B cell (primary cell): ENCODE data around the gene GRID1. TPM values are rescaled to one million over a fixed set of nuclear protein-coding genes. Genes with fewer than 3 reads are reported as not detected.

Experiments
- ATAC-seq: fragments of 200-7000 bp; cut with Tn5 transposase; one replicate; pipeline ENCODE4 v1.10.0; 2021; ENCODE audit warnings: low read depth, mild to moderate bottlenecking, moderate number of reproducible peaks, moderate library complexity
- CTCF ChIA-PET: fragments of 350-600 bp; sonication (Branson Sonifier 250); formaldehyde crosslinking; loops from one replicate; lab custom pipeline; 2021; ENCODE audit warnings: antibody characterized with exemption, inconsistent platforms; lab: Charles Lee
- POLR2A ChIA-PET: fragments of 350-600 bp; sonication (Branson Sonifier 250); formaldehyde crosslinking; loops from one replicate; lab custom pipeline; 2021; ENCODE audit warnings: antibody characterized with exemption; lab: Charles Lee
- DNase-seq: peaks from one replicate; pipeline ENCODE4 v3.0.0; 2013
- H2AFZ ChIP-seq: 2 replicates; pipeline ENCODE4 v1.6.1; 2012; ENCODE audit warnings: mild to moderate bottlenecking, low read depth, low read length; ENCODE audit not compliant: insufficient read depth, poor library complexity, severe bottlenecking
- H3K27ac ChIP-seq, 2 donors: 1 replicate in 1 of 2; 2 replicates in 1 of 2; pipeline ENCODE4 v1.5.1; 2012 to 2013; ENCODE audit warnings: low read length in 2 of 2, mild to moderate bottlenecking in 2 of 2, moderate library complexity in 1 of 2
- H3K27me3 ChIP-seq, 4 experiments: fragments of 200-600 bp in 1 of 4; sonication (generic) in 1 of 4; replicated peaks in 1 of 4; 1 replicate in 2 of 4; 2 replicates in 2 of 4; pipeline versions ENCODE4 v1.6.1 to v1.7.0; 2013 to 2016; ENCODE audit warnings: low read length in 3 of 4, mild to moderate bottlenecking in 2 of 4, mixed read lengths in 1 of 4, moderate library complexity in 1 of 4; ENCODE audit not compliant: insufficient read depth in 4 of 4, control insufficient read depth in 3 of 4; ENCODE audit errors: control extremely low read depth in 1 of 4
- H3K36me3 ChIP-seq, 2 experiments: replicated peaks in 1 of 2; 1 replicate in 1 of 2; 2 replicates in 1 of 2; pipeline versions ENCODE4 v1.6.1 to v1.7.1; 2013; ENCODE audit warnings: low read length in 1 of 2; ENCODE audit not compliant: insufficient read depth in 2 of 2, control insufficient read depth in 1 of 2; ENCODE audit errors: control extremely low read depth in 1 of 2, extremely low read depth in 1 of 2
- H3K4me1 ChIP-seq, 2 donors: fragments of 200-600 bp in 1 of 2; sonication (generic) in 1 of 2; 1 replicate in 1 of 2; 2 replicates in 1 of 2; pipeline versions ENCODE4 v1.5.1 to v1.6.1; 2013 to 2017; ENCODE audit warnings: low read length in 2 of 2; ENCODE audit not compliant: control insufficient read depth in 2 of 2, insufficient read depth in 2 of 2
- H3K4me2 ChIP-seq: replicated peaks from 2 replicates; pipeline ENCODE3; 2012; ENCODE audit warnings: mild to moderate bottlenecking, low read depth, low read length; ENCODE audit not compliant: poor library complexity, severe bottlenecking
- H3K4me3 ChIP-seq, 5 experiments: fragments of 200-600 bp in 1 of 5; sonication (generic) in 1 of 5; 1 replicate in 3 of 5; 2 replicates in 2 of 5; pipeline versions ENCODE4 v1.5.1 to v1.7.0; 2011 to 2016; ENCODE audit warnings: low read length in 4 of 5, mild to moderate bottlenecking in 4 of 5, low read depth in 2 of 5, control low read depth in 1 of 5, moderate library complexity in 1 of 5; ENCODE audit not compliant: insufficient read depth in 1 of 5; ENCODE audit errors: control extremely low read depth in 1 of 5, extremely low read depth in 1 of 5
- H3K79me2 ChIP-seq: fragments of 200-600 bp; sonication (generic); one replicate; pipeline ENCODE4 v1.6.0; 2016; ENCODE audit warnings: low read length; ENCODE audit not compliant: control insufficient read depth, insufficient read depth
- H3K9ac ChIP-seq: fragments of 200-600 bp; sonication (generic); 2 replicates; pipeline ENCODE4 v1.6.1; 2017; ENCODE audit warnings: mild to moderate bottlenecking, low read length, moderate library complexity
- H3K9me3 ChIP-seq, 3 donors: one replicate each; pipeline versions ENCODE4 v1.6.1 to v1.7.1; 2013; ENCODE audit warnings: low read length in 2 of 3; ENCODE audit not compliant: control insufficient read depth in 2 of 3, insufficient read depth in 1 of 3; ENCODE audit errors: control extremely low read depth in 1 of 3
- H4K20me1 ChIP-seq: 2 replicates; pipeline ENCODE4 v1.6.0; 2012; ENCODE audit warnings: mild to moderate bottlenecking, low read length; ENCODE audit not compliant: insufficient read depth, control insufficient read depth, poor library complexity, severe bottlenecking
- H3K27ac Mint-ChIP-seq: one replicate; pipeline ENCODE4 v1.8.0; 2021; ENCODE audit warnings: mixed read lengths
- H3K27me3 Mint-ChIP-seq: one replicate; pipeline ENCODE4 v1.8.0; 2021; ENCODE audit warnings: mixed read lengths
- H3K4me1 Mint-ChIP-seq: one replicate; pipeline ENCODE4 v1.8.0; 2021; ENCODE audit warnings: mixed read lengths
- H3K4me3 Mint-ChIP-seq: one replicate; pipeline ENCODE4 v1.8.0; 2021; ENCODE audit warnings: mixed read lengths
- H3K9me3 Mint-ChIP-seq: one replicate; pipeline ENCODE4 v1.8.0; 2022; ENCODE audit warnings: mixed read lengths; ENCODE audit not compliant: insufficient read depth
- CTCF ChIP-seq: fragments of 200-600 bp; IDR thresholded peaks from one replicate; pipeline ENCODE4 v1.8.0; 2022; ENCODE audit warnings: antibody characterized with exemption, mild to moderate bottlenecking
- EZH2 ChIP-seq: IDR thresholded peaks from 2 replicates; pipeline ENCODE4 v1.6.1; 2012; ENCODE audit warnings: borderline replicate concordance, low read depth, mild to moderate bottlenecking, moderate library complexity, low read length; ENCODE audit not compliant: insufficient read depth, poor library complexity, severe bottlenecking
- WGBS: methylation state at CpG from one replicate; pipeline ENCODE4 v1.1.5; 2013; ENCODE audit warnings: missing lambda C conversion rate; ENCODE audit not compliant: insufficient coverage; 5-methylcytosine and 5-hydroxymethylcytosine counted together
- intact Hi-C: fragments of 100-400 bp; cut with micrococcal nuclease; formaldehyde crosslinking; loops from one replicate; pipeline ENCODE4 v1.10.0; 2022
- polyA plus RNA-seq: library from polyadenylated mRNA; depleted of rRNA; stranded (reverse); fragments of >200 nt; gene quantifications from 2 replicates; pipeline ENCODE4 v1.2.3, GENCODE V29; 2012
- total RNA-seq, 2 donors: library from RNA; stranded (reverse); fragments of 120-200 nt in 1 of 2; gene quantifications; 1 replicate in 1 of 2; 2 replicates in 1 of 2; pipeline versions ENCODE4 v1.2.3 to v1.2.4, GENCODE V29; 2013 to 2022

Gene GRID1
- total and polyA plus RNA-seq, 2 donors (not counting 1 experiment from before 2014, with no cell fraction given) = not detected

DNA sequence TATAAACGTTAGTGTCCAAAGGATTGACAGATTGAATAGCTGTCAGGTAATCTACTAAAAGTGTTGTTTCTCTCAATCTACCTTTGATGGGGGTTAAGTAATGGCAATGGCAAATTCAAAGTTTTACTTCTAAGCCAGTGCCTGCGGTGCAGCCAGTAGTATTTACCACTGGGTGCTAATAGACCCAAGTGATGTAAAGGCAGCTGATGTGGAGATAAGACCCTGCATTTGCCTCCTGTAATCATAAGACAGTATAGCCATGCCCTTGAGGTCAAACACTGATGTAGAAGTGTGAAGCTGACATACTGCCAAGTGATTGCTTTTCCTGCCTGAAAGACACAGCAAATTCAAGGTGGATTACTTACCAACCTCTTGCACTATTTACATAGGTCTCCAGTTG is 572.0 kb downstream of the GRID1 start:
- Mint-ChIP-seq H3K27me3 (peaks cover 14% of the 10 kb centered on the region), H3K27ac (no peak overlapping the region)

DNA sequence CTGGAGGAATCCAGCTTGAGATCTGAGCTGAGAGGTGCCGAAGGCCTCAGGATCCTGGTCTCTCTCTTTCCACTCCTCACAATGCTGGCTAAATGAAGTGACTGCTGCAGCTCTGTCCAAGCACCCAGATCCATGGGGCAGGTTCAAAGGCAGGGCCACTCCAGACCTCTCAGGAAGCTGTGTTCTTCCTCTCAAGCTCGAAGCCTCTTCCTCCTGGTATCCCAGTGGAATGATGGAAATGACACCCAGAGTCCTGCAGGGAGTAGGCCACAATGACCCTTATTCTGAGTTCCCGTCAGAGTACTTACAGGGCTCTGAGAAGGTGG is 574.1 kb downstream of the GRID1 start:
- CTCF ChIA-PET = no interaction called here

More for the DNA sequence above, 572.0 kb downstream of the GRID1 start:
- ATAC-seq = no peak
- Histone ChIP-seq H3K4me1 (no peaks in the 10 kb centered on the region), H3K4me3 (no peak overlapping the region), H3K9me3 (peaks cover 0 to 3% (median 3%) of the 10 kb centered on the region in 3 donors), H3K36me3 (no peaks in the 10 kb centered on the region), H3K27me3 (peaks cover 0 to 3% (median 0%) of the 10 kb centered on the region in 4 experiments), H3K27ac (no peak overlapping the region), H2AFZ (no peak overlapping the region), H3K9ac (no peak overlapping the region), H3K4me2 (no peak overlapping the region), H3K79me2 (no peaks in the 10 kb centered on the region), H4K20me1 (no peaks in the 10 kb centered on the region)
- Mint-ChIP-seq H3K4me1 (no peaks in the 10 kb centered on the region), H3K4me3 (no peak overlapping the region), H3K9me3 (no peaks in the 10 kb centered on the region)
- ChIA-PET CTCF (no interaction called here), POLR2A (no interaction called here)
- TF ChIP-seq CTCF (no peak), EZH2 (no peak)
- intact Hi-C loops = no loop called here
- no peak for DNase-seq
- WGBS = 83% methylated on average over 1 of the region's 2 CpGs

More for the DNA sequence above, 574.1 kb downstream of the GRID1 start:
- Histone ChIP-seq H3K9ac (no peak overlapping the region), H4K20me1 (no peaks in the 10 kb centered on the region), H3K9me3 (no peaks in the 10 kb centered on the region), H3K27me3 (no peaks in the 10 kb centered on the region), H3K27ac (no peak overlapping the region), H3K4me1 (no peaks in the 10 kb centered on the region), H3K36me3 (no peaks in the 10 kb centered on the region), H3K79me2 (no peaks in the 10 kb centered on the region), H3K4me3 (no peak overlapping the region), H2AFZ (no peak overlapping the region), H3K4me2 (no peak overlapping the region)
- DNase-seq (no peak), ATAC-seq (no peak)
- Mint-ChIP-seq H3K27me3 (peaks cover 6% of the 10 kb centered on the region), H3K4me3 (no peak overlapping the region), H3K27ac (no peak overlapping the region), H3K4me1 (no peaks in the 10 kb centered on the region), H3K9me3 (no peaks in the 10 kb centered on the region)
- POLR2A ChIA-PET = no interaction called here
- TF ChIP-seq EZH2 (no peak), CTCF (no peak)
- 77% methylated on average over 3 of the region's 3 CpGs for WGBS
- intact Hi-C loops = no loop called here
